Osteoblast (primary cell): Measurements from ENCODE around the gene GOSR2. TPM values are rescaled to one million over a fixed set of nuclear protein-coding genes. Genes with fewer than 3 reads are reported as not detected.

Experiments used
- DNase-seq: peaks from one replicate; pipeline ENCODE4 v3.0.0; 2011; ENCODE audit warnings: low spot score, mixed read lengths; ENCODE audit not compliant: insufficient read length; ENCODE audit errors: missing footprints
- H2AFZ ChIP-seq: 2 replicates; pipeline ENCODE4 v1.6.0; 2011; ENCODE audit warnings: mild to moderate bottlenecking, low read length
- H3K27ac ChIP-seq: 2 replicates; pipeline ENCODE4 v1.5.1; 2011; ENCODE audit warnings: mild to moderate bottlenecking, low read depth, low read length, moderate library complexity
- H3K27me3 ChIP-seq: 2 replicates; pipeline ENCODE4 v1.6.0; 2012; ENCODE audit warnings: mild to moderate bottlenecking, control low read depth, inconsistent platforms, low read length, moderate library complexity; ENCODE audit not compliant: insufficient read depth
- H3K36me3 ChIP-seq: 2 replicates; pipeline ENCODE4 v1.5.1; 2011; ENCODE audit warnings: mild to moderate bottlenecking, low read length, control low read depth, moderate library complexity; ENCODE audit not compliant: insufficient read depth
- H3K4me1 ChIP-seq: 2 replicates; pipeline ENCODE4 v1.5.1; 2011; ENCODE audit warnings: mild to moderate bottlenecking, low read length, control low read depth, moderate library complexity; ENCODE audit not compliant: insufficient read depth
- H3K4me2 ChIP-seq: 2 replicates; pipeline ENCODE4 v1.6.0; 2011; ENCODE audit warnings: mild to moderate bottlenecking, low read length; ENCODE audit not compliant: insufficient read depth
- H3K4me3 ChIP-seq: fragments of 200-600 bp; sonication (generic); 3 replicates; pipeline ENCODE4 v1.5.1; 2012; ENCODE audit warnings: mild to moderate bottlenecking, low read length, inconsistent platforms; ENCODE audit not compliant: insufficient read depth
- H3K79me2 ChIP-seq: 2 replicates; pipeline ENCODE4 v1.6.0; 2012; ENCODE audit warnings: mild to moderate bottlenecking, low read length, control low read depth, inconsistent platforms; ENCODE audit not compliant: insufficient read depth
- H3K9me3 ChIP-seq: 2 replicates; pipeline ENCODE4 v1.5.1; 2011; ENCODE audit warnings: low read depth, low read length, control low read depth
- H4K20me1 ChIP-seq: 2 replicates; pipeline ENCODE4 v1.6.0; 2012; ENCODE audit warnings: mild to moderate bottlenecking, low read length, control low read depth; ENCODE audit not compliant: insufficient read depth
- total RNA-seq: library from RNA; depleted of rRNA; stranded (reverse); fragments of >200 nt; gene quantifications from 2 replicates; pipeline ENCODE4 v1.2.3, GENCODE V29; 2012
- TF ChIP-seq, protein P1 (sequence below): IDR thresholded peaks from 2 replicates; pipeline ENCODE4 v1.5.1; 2011; ENCODE audit warnings: mild to moderate bottlenecking, low read depth, low read length, moderate library complexity; ENCODE audit errors: extremely low read depth

GOSR2 gene
- total RNA-seq, 1 donor, result 44.9 TPM

DNA sequence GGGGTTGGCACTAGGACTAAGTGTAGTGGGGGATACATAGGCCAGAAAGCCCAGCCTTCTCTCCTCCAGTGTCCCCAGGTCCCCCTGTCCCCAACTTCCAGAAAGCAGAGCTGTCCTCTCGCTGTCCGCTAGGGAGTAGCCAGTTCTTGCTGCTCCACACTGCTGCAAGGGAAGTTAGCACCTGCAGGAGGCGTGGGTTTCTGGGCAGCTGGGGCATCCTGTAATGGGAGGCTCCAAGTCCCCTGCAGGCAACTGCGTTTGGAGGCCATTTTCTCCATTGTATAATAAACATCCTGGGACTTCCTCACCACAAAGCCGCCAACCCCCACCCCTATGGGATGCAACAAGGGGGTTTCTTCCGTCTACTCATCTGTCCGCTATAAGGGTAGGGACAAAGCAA, 54.4 kb downstream of the GOSR2 start:
- Histone ChIP-seq H3K27ac (no peak overlapping the region), H3K4me2 (no peak overlapping the region), H3K27me3 (peaks cover 48% of the 10 kb centered on the region), H3K4me1 (peaks cover 4% of the 10 kb centered on the region), H3K36me3 (no peaks in the 10 kb centered on the region), H3K4me3 (no peak overlapping the region), H4K20me1 (no peaks in the 10 kb centered on the region), H2AFZ (no peak overlapping the region), H3K9me3 (no peaks in the 10 kb centered on the region), H3K79me2 (no peaks in the 10 kb centered on the region)
- DNase-seq, result peak; percentile 56
- TF ChIP-seq, protein P1, sequence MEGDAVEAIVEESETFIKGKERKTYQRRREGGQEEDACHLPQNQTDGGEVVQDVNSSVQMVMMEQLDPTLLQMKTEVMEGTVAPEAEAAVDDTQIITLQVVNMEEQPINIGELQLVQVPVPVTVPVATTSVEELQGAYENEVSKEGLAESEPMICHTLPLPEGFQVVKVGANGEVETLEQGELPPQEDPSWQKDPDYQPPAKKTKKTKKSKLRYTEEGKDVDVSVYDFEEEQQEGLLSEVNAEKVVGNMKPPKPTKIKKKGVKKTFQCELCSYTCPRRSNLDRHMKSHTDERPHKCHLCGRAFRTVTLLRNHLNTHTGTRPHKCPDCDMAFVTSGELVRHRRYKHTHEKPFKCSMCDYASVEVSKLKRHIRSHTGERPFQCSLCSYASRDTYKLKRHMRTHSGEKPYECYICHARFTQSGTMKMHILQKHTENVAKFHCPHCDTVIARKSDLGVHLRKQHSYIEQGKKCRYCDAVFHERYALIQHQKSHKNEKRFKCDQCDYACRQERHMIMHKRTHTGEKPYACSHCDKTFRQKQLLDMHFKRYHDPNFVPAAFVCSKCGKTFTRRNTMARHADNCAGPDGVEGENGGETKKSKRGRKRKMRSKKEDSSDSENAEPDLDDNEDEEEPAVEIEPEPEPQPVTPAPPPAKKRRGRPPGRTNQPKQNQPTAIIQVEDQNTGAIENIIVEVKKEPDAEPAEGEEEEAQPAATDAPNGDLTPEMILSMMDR, result no peak

DNA sequence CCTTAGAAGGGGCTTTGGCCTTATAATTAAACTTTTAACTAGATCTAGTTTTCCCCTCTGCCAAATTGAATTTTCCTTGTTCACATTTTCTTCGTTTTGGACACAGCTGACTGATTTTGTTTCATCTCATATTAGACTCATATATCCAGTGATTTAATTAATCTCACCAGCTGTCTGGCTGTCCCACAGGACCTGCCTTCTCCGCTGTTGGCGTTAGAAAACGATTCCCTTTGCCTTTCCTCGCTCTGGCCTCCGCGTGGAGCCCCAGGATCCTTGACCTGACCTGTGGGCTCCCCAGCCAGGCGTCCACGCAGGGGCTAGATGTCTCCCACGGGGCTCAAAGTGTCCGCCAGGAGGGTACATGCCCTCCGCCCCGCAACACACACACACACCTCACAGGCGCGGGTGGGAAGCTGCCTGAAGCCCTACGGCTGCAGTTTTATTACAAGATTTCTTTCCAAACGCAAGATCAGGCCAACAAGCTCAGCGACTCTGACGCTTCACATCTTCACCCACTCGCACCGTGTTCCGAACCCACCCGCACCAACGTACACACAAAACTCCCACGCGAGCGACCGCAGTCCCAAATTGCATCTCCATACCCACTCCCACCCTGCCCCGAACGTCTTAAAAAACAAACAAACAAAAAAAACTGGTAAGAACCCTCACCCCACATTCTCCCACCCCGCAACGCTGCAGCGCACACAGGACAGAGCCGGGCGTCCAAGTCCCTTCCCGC, 55.0 kb downstream of the GOSR2 start:
- peaks cover 51% of the 10 kb centered on the region for H3K27me3 ChIP-seq
- no peaks in the 10 kb centered on the region for H3K9me3 ChIP-seq

GRCh38 chr17:46978489-46979146, 55.7 kb downstream of the GOSR2 start:
- H3K27me3 ChIP-seq, result peaks cover 51% of the 10 kb centered on the region
- H4K20me1 ChIP-seq, result no peaks in the 10 kb centered on the region
- peak; percentile 71 for DNase-seq
- H3K36me3 ChIP-seq, result no peaks in the 10 kb centered on the region
- H2AFZ ChIP-seq, result no peak overlapping the region
- peak overlapping the region; percentile 69 for H3K4me2 ChIP-seq
- TF ChIP-seq, protein P1, result no peak
- peaks cover 4% of the 10 kb centered on the region for H3K4me1 ChIP-seq
- peak overlapping the region; percentile 58 for H3K4me3 ChIP-seq
- no peaks in the 10 kb centered on the region for H3K79me2 ChIP-seq
- no peak overlapping the region for H3K27ac ChIP-seq
- H3K9me3 ChIP-seq, result no peaks in the 10 kb centered on the region

More for the DNA sequence above, 55.0 kb downstream of the GOSR2 start:
- H2AFZ ChIP-seq, result no peak overlapping the region
- DNase-seq, result no peak
- no peak overlapping the region for H3K27ac ChIP-seq
- TF ChIP-seq, protein P1, result no peak
- peaks cover 4% of the 10 kb centered on the region for H3K4me1 ChIP-seq
- H3K79me2 ChIP-seq, result no peaks in the 10 kb centered on the region
- H4K20me1 ChIP-seq, result no peaks in the 10 kb centered on the region
- peak overlapping the region; percentile 69 for H3K4me2 ChIP-seq
- no peaks in the 10 kb centered on the region for H3K36me3 ChIP-seq
- peak overlapping the region; percentile 58 for H3K4me3 ChIP-seq

GRCh38 chr17:46979147-46979863, 56.3 kb downstream of the GOSR2 start, which contains the start of gene RPRML:
Gene RPRML (minus strand): TSS chr17:46979253. CDS start chr17:46979007, 246 bp downstream.
- Histone ChIP-seq H3K4me2 (peak within 1 kb of the TSS; percentile 69), H3K27ac (no peak within 1 kb of the TSS), H3K36me3 (no peaks in the 10 kb centered on the region), H3K79me2 (no peaks in the 10 kb centered on the region), H2AFZ (no peak within 1 kb of the TSS), H3K27me3 (peaks cover 51% of the 10 kb centered on the region), H3K4me1 (peaks cover 4% of the 10 kb centered on the region), H3K4me3 (peak within 1 kb of the TSS; percentile 58), H4K20me1 (no peaks in the 10 kb centered on the region), H3K9me3 (no peaks in the 10 kb centered on the region)
- TF ChIP-seq, protein P1, result no peak
- peak; percentile 88 for DNase-seq
